HEK293 (cell line): Measurements from ENCODE around the gene SMIM43.

ENCODE experiments used
- KLF17 ChIP-seq: fragments of 450-650 bp; formaldehyde crosslinking; IDR thresholded peaks from 2 replicates; pipeline ENCODE4 v1.5.1; 2016; ENCODE audit warnings: missing biosample characterization, missing genetic modification characterization
- MZF1 ChIP-seq: fragments of 450-650 bp; formaldehyde crosslinking; IDR thresholded peaks from 2 replicates; pipeline ENCODE4 v1.5.1; 2017; ENCODE audit warnings: missing biosample characterization, missing genetic modification characterization, borderline replicate concordance
- PRDM6 ChIP-seq: fragments of 450-650 bp; formaldehyde crosslinking; IDR thresholded peaks from 2 replicates; pipeline ENCODE4 v1.5.1; 2017; ENCODE audit warnings: missing biosample characterization, missing genetic modification characterization
- SETDB1 ChIP-seq: IDR thresholded peaks from one replicate; pipeline ENCODE4 v1.6.1; 2017; ENCODE audit warnings: mild to moderate bottlenecking, low read length, moderate library complexity, mixed read lengths; ENCODE audit not compliant: insufficient read length
- ZBTB17 ChIP-seq: fragments of 450-650 bp; formaldehyde crosslinking; IDR thresholded peaks from 2 replicates; pipeline ENCODE4 v1.5.1; 2016; ENCODE audit warnings: missing biosample characterization, missing genetic modification characterization
- ZBTB6 ChIP-seq: fragments of 450-650 bp; formaldehyde crosslinking; IDR thresholded peaks from 2 replicates; pipeline ENCODE4 v1.5.1; 2017; ENCODE audit warnings: missing biosample characterization, missing genetic modification characterization
- ZFHX2 ChIP-seq: fragments of 450-650 bp; formaldehyde crosslinking; conservative IDR thresholded peaks from 2 replicates; pipeline ENCODE4 v1.5.1; 2016; ENCODE audit warnings: missing biosample characterization, missing genetic modification characterization
- ZNF10 ChIP-seq: fragments of 450-650 bp; formaldehyde crosslinking; IDR thresholded peaks from 2 replicates; pipeline ENCODE4 v1.5.1; 2017; ENCODE audit warnings: missing biosample characterization, missing genetic modification characterization
- ZNF292 ChIP-seq: fragments of 450-650 bp; formaldehyde crosslinking; IDR thresholded peaks from 2 replicates; pipeline ENCODE4 v1.5.1; 2016; ENCODE audit warnings: low read depth, missing biosample characterization, missing genetic modification characterization, borderline replicate concordance
- ZNF362 ChIP-seq: fragments of 450-650 bp; formaldehyde crosslinking; IDR thresholded peaks from 2 replicates; pipeline ENCODE4 v1.5.1; 2016; ENCODE audit warnings: missing biosample characterization, missing genetic modification characterization
- ZNF555 ChIP-seq: fragments of 450-650 bp; formaldehyde crosslinking; conservative IDR thresholded peaks from 2 replicates; pipeline ENCODE4 v1.5.1; 2017; ENCODE audit warnings: missing biosample characterization, mild to moderate bottlenecking, missing genetic modification characterization, inconsistent platforms
- ZNF596 ChIP-seq: fragments of 450-650 bp; IDR thresholded peaks from 2 replicates; pipeline ENCODE4 v1.5.0; 2018; ENCODE audit warnings: missing biosample characterization, mild to moderate bottlenecking, missing genetic modification characterization, moderate library complexity
- ZNF704 ChIP-seq: fragments of 450-650 bp; formaldehyde crosslinking; IDR thresholded peaks from 2 replicates; pipeline ENCODE4 v1.5.1; 2016; ENCODE audit warnings: missing biosample characterization, missing genetic modification characterization
- ZSCAN30 ChIP-seq: fragments of 450-650 bp; IDR thresholded peaks from 2 replicates; pipeline ENCODE4 v1.5.1; 2018; ENCODE audit warnings: missing biosample characterization, mild to moderate bottlenecking, missing genetic modification characterization, moderate library complexity
- TF ChIP-seq, protein P1 (sequence below): fragments of 450-650 bp; formaldehyde crosslinking; conservative IDR thresholded peaks from 2 replicates; pipeline ENCODE4 v1.5.1; 2016; ENCODE audit warnings: low read depth, missing biosample characterization, missing genetic modification characterization
- TF ChIP-seq, protein P2 (sequence below): fragments of 450-650 bp; formaldehyde crosslinking; IDR thresholded peaks from 2 replicates; pipeline ENCODE4 v1.5.1; 2017; ENCODE audit warnings: missing biosample characterization, missing genetic modification characterization
- TF ChIP-seq, protein P3 (sequence below): sonication (generic); formaldehyde crosslinking; IDR thresholded peaks from 2 replicates; pipeline ENCODE4 v1.8.1; 2022; ENCODE audit warnings: mild to moderate bottlenecking, moderate library complexity, missing genetic modification reagents
- TF ChIP-seq, protein P4 (sequence below): fragments of 450-650 bp; formaldehyde crosslinking; IDR thresholded peaks from 2 replicates; pipeline ENCODE4 v1.5.1; 2016; ENCODE audit warnings: missing biosample characterization, missing genetic modification characterization

SMIM43 gene

GRCh38 chr4:121711263-121712000, 53.5 kb downstream of the SMIM43 start (continued):
- no peak for TF ChIP-seq ZNF596 (tag by site-specific recombination)
- TF ChIP-seq, protein P1, sequence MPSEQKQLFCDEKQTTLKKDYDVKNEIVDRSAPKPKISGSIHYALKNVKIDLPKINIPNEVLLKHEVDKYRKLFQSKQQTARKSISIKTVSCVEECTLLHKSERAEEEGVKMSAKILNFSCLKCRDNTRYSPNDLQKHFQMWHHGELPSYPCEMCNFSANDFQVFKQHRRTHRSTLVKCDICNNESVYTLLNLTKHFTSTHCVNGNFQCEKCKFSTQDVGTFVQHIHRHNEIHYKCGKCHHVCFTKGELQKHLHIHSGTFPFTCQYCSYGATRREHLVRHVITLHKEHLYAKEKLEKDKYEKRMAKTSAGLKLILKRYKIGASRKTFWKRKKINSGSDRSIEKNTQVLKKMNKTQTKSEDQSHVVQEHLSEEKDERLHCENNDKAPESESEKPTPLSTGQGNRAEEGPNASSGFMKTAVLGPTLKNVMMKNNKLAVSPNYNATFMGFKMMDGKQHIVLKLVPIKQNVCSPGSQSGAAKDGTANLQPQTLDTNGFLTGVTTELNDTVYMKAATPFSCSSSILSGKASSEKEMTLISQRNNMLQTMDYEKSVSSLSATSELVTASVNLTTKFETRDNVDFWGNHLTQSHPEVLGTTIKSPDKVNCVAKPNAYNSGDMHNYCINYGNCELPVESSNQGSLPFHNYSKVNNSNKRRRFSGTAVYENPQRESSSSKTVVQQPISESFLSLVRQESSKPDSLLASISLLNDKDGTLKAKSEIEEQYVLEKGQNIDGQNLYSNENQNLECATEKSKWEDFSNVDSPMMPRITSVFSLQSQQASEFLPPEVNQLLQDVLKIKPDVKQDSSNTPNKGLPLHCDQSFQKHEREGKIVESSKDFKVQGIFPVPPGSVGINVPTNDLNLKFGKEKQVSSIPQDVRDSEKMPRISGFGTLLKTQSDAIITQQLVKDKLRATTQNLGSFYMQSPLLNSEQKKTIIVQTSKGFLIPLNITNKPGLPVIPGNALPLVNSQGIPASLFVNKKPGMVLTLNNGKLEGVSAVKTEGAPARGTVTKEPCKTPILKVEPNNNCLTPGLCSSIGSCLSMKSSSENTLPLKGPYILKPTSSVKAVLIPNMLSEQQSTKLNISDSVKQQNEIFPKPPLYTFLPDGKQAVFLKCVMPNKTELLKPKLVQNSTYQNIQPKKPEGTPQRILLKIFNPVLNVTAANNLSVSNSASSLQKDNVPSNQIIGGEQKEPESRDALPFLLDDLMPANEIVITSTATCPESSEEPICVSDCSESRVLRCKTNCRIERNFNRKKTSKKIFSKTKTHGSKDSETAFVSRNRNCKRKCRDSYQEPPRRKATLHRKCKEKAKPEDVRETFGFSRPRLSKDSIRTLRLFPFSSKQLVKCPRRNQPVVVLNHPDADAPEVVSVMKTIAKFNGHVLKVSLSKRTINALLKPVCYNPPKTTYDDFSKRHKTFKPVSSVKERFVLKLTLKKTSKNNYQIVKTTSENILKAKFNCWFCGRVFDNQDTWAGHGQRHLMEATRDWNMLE: 0 out of 2 replicates have a peak, but pooled peaks have one; percentile 25
- TF ChIP-seq ZNF555 (tag by site-specific recombination): no peak
- TF ChIP-seq MZF1 (tag by site-specific recombination): 0 out of 2 replicates have a peak, but pooled peaks have one; percentile 45
- peak; percentile 94 for TF ChIP-seq ZNF362 (tag by site-specific recombination)
- TF ChIP-seq PRDM6: peak; percentile 62
- no peak for TF ChIP-seq ZBTB6
- peak; percentile 86 for TF ChIP-seq ZBTB17 (tag by site-specific recombination)
- no peak for TF ChIP-seq ZNF10
- peak; percentile 67; the same call in 1 of the 2 replicates for TF ChIP-seq ZSCAN30
- TF ChIP-seq, protein P2, sequence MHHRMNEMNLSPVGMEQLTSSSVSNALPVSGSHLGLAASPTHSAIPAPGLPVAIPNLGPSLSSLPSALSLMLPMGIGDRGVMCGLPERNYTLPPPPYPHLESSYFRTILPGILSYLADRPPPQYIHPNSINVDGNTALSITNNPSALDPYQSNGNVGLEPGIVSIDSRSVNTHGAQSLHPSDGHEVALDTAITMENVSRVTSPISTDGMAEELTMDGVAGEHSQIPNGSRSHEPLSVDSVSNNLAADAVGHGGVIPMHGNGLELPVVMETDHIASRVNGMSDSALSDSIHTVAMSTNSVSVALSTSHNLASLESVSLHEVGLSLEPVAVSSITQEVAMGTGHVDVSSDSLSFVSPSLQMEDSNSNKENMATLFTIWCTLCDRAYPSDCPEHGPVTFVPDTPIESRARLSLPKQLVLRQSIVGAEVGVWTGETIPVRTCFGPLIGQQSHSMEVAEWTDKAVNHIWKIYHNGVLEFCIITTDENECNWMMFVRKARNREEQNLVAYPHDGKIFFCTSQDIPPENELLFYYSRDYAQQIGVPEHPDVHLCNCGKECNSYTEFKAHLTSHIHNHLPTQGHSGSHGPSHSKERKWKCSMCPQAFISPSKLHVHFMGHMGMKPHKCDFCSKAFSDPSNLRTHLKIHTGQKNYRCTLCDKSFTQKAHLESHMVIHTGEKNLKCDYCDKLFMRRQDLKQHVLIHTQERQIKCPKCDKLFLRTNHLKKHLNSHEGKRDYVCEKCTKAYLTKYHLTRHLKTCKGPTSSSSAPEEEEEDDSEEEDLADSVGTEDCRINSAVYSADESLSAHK (tag by site-specific recombination): no peak
- TF ChIP-seq ZNF704 (tag by site-specific recombination): no peak
- TF ChIP-seq, protein P3, sequence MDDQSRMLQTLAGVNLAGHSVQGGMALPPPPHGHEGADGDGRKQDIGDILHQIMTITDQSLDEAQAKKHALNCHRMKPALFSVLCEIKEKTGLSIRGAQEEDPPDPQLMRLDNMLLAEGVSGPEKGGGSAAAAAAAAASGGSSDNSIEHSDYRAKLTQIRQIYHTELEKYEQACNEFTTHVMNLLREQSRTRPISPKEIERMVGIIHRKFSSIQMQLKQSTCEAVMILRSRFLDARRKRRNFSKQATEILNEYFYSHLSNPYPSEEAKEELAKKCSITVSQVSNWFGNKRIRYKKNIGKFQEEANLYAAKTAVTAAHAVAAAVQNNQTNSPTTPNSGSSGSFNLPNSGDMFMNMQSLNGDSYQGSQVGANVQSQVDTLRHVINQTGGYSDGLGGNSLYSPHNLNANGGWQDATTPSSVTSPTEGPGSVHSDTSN (CRISPR knock-in tag): no peak
- no peak for TF ChIP-seq ZNF292 (tag by site-specific recombination)
- 0 out of 2 replicates have a peak, but pooled peaks have one; percentile 42 for TF ChIP-seq KLF17 (tag by site-specific recombination)
- TF ChIP-seq ZFHX2 (tag by site-specific recombination): peak; percentile 74
- no peak for TF ChIP-seq SETDB1
- TF ChIP-seq, protein P4, sequence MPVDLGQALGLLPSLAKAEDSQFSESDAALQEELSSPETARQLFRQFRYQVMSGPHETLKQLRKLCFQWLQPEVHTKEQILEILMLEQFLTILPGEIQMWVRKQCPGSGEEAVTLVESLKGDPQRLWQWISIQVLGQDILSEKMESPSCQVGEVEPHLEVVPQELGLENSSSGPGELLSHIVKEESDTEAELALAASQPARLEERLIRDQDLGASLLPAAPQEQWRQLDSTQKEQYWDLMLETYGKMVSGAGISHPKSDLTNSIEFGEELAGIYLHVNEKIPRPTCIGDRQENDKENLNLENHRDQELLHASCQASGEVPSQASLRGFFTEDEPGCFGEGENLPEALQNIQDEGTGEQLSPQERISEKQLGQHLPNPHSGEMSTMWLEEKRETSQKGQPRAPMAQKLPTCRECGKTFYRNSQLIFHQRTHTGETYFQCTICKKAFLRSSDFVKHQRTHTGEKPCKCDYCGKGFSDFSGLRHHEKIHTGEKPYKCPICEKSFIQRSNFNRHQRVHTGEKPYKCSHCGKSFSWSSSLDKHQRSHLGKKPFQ (tag by site-specific recombination): no peak
